Ovary (tissue), 9 donors: Measurements from ENCODE around the gene B4GALNT4. TPM values are rescaled to one million over a fixed set of nuclear protein-coding genes. Genes with fewer than 3 reads are reported as not detected.

Experiments used
- DNase-seq, 5 donors: peaks; one replicate each; pipeline ENCODE4 v3.0.0-alpha.2; 2019 to 2020
- H3K27ac ChIP-seq, 2 donors: fragments of 200-600 bp; one replicate each; pipeline versions ENCODE4 v1.5.1 to v1.8.0; 2019 to 2022
- H3K27me3 ChIP-seq: fragments of 200-600 bp; one replicate; pipeline ENCODE4 v1.8.0; 2022
- H3K36me3 ChIP-seq: fragments of 200-600 bp; sonication (generic); one replicate; pipeline ENCODE4 v1.5.1; 2019
- H3K4me1 ChIP-seq: one replicate; pipeline ENCODE4 v1.8.1; 2013; ENCODE audit warnings: mild to moderate bottlenecking, moderate library complexity; ENCODE audit not compliant: insufficient read depth
- H3K4me3 ChIP-seq: fragments of 200-600 bp; sonication (generic); one replicate; pipeline ENCODE4 v1.5.1; 2017
- H3K9me3 ChIP-seq, 2 donors: fragments of 200-600 bp in 1 of 2; sonication (generic) in 1 of 2; one replicate each; pipeline versions ENCODE4 v1.5.1 to v1.8.1; 2013 to 2019; ENCODE audit warnings: mild to moderate bottlenecking in 1 of 2, moderate library complexity in 1 of 2
- CTCF ChIP-seq, 3 donors: fragments of 450-650 bp in 2 of 3; fragments of 200-600 bp in 1 of 3; IDR thresholded peaks; one replicate each; pipeline versions ENCODE4 v1.5.1 to v1.8.0; 2016 to 2022; ENCODE audit warnings: antibody characterized with exemption in 3 of 3, mild to moderate bottlenecking in 1 of 3
- EP300 ChIP-seq: sonication (generic); formaldehyde crosslinking; IDR thresholded peaks from one replicate; pipeline ENCODE4 v1.6.1; 2017; ENCODE audit warnings: antibody characterized with exemption
- POLR2A ChIP-seq: fragments of 450-650 bp; IDR thresholded peaks from one replicate; pipeline ENCODE4 v1.6.1; 2017; ENCODE audit warnings: antibody characterized with exemption, mild to moderate bottlenecking, moderate library complexity
- WGBS, 3 donors: extraction: QIAGEN DNeasy Blood & Tissue Kit in 1 of 3; methylation state at CpG; one replicate each; pipeline versions ENCODE4 v1.1.5 to v1.1.7; 2013 to 2017; 5-methylcytosine and 5-hydroxymethylcytosine counted together
- intact Hi-C, 4 donors: fragments of 100-400 bp; cut with DNase I; formaldehyde crosslinking; loops; one replicate each; pipeline versions ENCODE4 v1.11.0 to v1.15.1; 2022 to 2023
- polyA plus RNA-seq, 2 donors: library from polyadenylated mRNA; stranded (reverse); fragments of 200-250 nt in 1 of 2; fragments of 350-450 nt in 1 of 2; fragmentation: Illumina TruSeq in 1 of 2; extraction: RNeasy Lipid Tissue Mini Kit (QIAGEN cat#74804) in 1 of 2; gene quantifications; one replicate each; pipeline ENCODE4 v1.2.3, GENCODE V29; 2013 to 2014
- total RNA-seq, 7 donors: library from RNA; depleted of rRNA in 2 of 7; stranded (reverse); fragments of >200 nt in 2 of 7; fragmentation: NEBNext Ultra II Directional in 3 of 7; extraction: Animal tissue kit (Norgen Biotek cat#: 25700) in 3 of 7; gene quantifications; one replicate each; pipeline versions ENCODE4 v1.1.0 to v1.2.4, GENCODE V29; 2016 to 2023
- donor health status: DM: no; HTN: no; CAD: no; lungs with moderate emphysema.
- donor health status: DM: no; HTN: no; CAD: no.
- donor health status: Bipolar disorder and iron deficiency.
- donor health status: DM: yes; HTN: yes; CAD: no.
- donor health status: DM: no; HTN: no; CAD: no.
- donor health status: DM: yes; HTN: yes; CAD: no.

B4GALNT4 gene
- total and polyA plus RNA-seq, 9 donors = 1.3 to 90.3 (median 52.5) TPM

GRCh38 chr11:371716-372590 is 2.7 kb downstream of the B4GALNT4 start:
- H3K4me3 ChIP-seq = no peak overlapping the region
- no peak for TF ChIP-seq EP300
- TF ChIP-seq POLR2A = no peak
- TF ChIP-seq CTCF (IDR thresholded peaks at IDR 0.05) = no peak
- peak in 1 of 5 donors; percentile 31 for DNase-seq
- 82 to 85% (median 82%) methylated on average over 19 of the region's 19 CpGs for WGBS, 3 donors
- no peaks in the 10 kb centered on the region for H3K9me3 ChIP-seq
- no peaks in the 10 kb centered on the region for H3K27me3 ChIP-seq
- H3K4me1 ChIP-seq = peaks cover 5% of the 10 kb centered on the region
- intact Hi-C loops = no loop called here
- H3K36me3 ChIP-seq = no peaks in the 10 kb centered on the region
- no peak overlapping the region for H3K27ac ChIP-seq

GRCh38 chr11:372809-373715 is 3.8 kb downstream of the B4GALNT4 start:
- Histone ChIP-seq H3K36me3 (no peaks in the 10 kb centered on the region), H3K27me3 (no peaks in the 10 kb centered on the region), H3K9me3 (no peaks in the 10 kb centered on the region), H3K4me3 (no peak overlapping the region), H3K4me1 (peaks cover 5% of the 10 kb centered on the region), H3K27ac (no peak overlapping the region)
- no peak for TF ChIP-seq CTCF (IDR thresholded peaks at IDR 0.05)
- no peak for TF ChIP-seq POLR2A
- TF ChIP-seq EP300 = no peak
- DNase-seq = peak in 1 of 5 donors; percentile 41
- 82 to 85% (median 84%) methylated on average over 36 to 41 of the region's 41 CpGs for WGBS, 3 donors
- intact Hi-C loops = no loop called here

- Histone ChIP-seq H3K27me3 (no peaks in the 10 kb centered on the region), H3K4me1 (no peaks in the 10 kb centered on the region), H3K9me3 (no peaks in the 10 kb centered on the region), H3K27ac (no peak overlapping the region), H3K36me3 (no peaks in the 10 kb centered on the region), H3K4me3 (no peak overlapping the region)
- 89 to 93% (median 90%) methylated on average over 23 of the region's 23 CpGs for WGBS, 3 donors
- TF ChIP-seq CTCF (IDR thresholded peaks at IDR 0.05) (no peak), EP300 (no peak), POLR2A (no peak)
- intact Hi-C loops = no loop called here
- peak in 1 of 5 donors; percentile 44 for DNase-seq
These were observed 4.6 kb downstream of the B4GALNT4 start for GRCh38 chr11:373716-374551.
